Caco-2 (cell line): ENCODE results near the gene COMTD1. TPM values are rescaled to one million over a fixed set of nuclear protein-coding genes. Genes with fewer than 3 reads are reported as not detected.

Experiments
- BruUV-seq: library from RNA; stranded (reverse); fragments of 400-500 nt; replicated peaks from 2 replicates; lab custom pipeline; 2021; lab: Mats Ljungman, UMichigan
- CTCF ChIA-PET: fragments of 300-600 bp; sonication (Branson Sonifier 250); formaldehyde crosslinking; loops from one replicate; lab custom pipeline; 2022; ENCODE audit warnings: antibody characterized with exemption; lab: Charles Lee
- POLR2A ChIA-PET: fragments of 300-600 bp; sonication (Branson Sonifier 250); formaldehyde crosslinking; loops from one replicate; lab custom pipeline; 2022; ENCODE audit warnings: antibody characterized with exemption; lab: Charles Lee
- DNase-seq, 2 experiments: peaks; one replicate each; pipeline versions ENCODE4 v3.0.0 to v3.0.0-alpha.2; 2020 to 2022
- H3K27me3 ChIP-seq: replicated peaks from 2 replicates; pipeline ENCODE4 v1.6.0; 2011; ENCODE audit warnings: low read length; ENCODE audit not compliant: control insufficient read depth, insufficient read depth
- H3K36me3 ChIP-seq: 2 replicates; pipeline ENCODE4 v1.5.1; 2011; ENCODE audit warnings: low read length; ENCODE audit not compliant: control insufficient read depth, insufficient read depth
- H3K4me1 ChIP-seq: fragments of 250-450 bp; sonication (Bioruptor Pico); 2 replicates; pipeline ENCODE4 v1.5.1; 2020; ENCODE audit warnings: mild to moderate bottlenecking
- H3K4me3 ChIP-seq: 2 replicates; pipeline ENCODE4 v1.5.1; 2011; ENCODE audit warnings: low read depth, mild to moderate bottlenecking, control low read depth, low read length
- H3K9me3 ChIP-seq: fragments of 250-450 bp; sonication (Bioruptor Pico); 2 replicates; pipeline ENCODE4 v1.5.1; 2020; ENCODE audit warnings: mild to moderate bottlenecking, moderate library complexity
- H3K27ac Mint-ChIP-seq: one replicate; pipeline ENCODE4 v1.8.0; 2022; ENCODE audit warnings: mixed read lengths; ENCODE audit not compliant: unreplicated experiment
- H3K27me3 Mint-ChIP-seq: one replicate; pipeline ENCODE4 v1.8.0; 2022; ENCODE audit warnings: mixed read lengths; ENCODE audit not compliant: insufficient read depth, unreplicated experiment
- H3K36me3 Mint-ChIP-seq: one replicate; pipeline ENCODE4 v1.8.0; 2022; ENCODE audit warnings: mild to moderate bottlenecking, mixed read lengths; ENCODE audit not compliant: insufficient read depth, unreplicated experiment
- H3K4me1 Mint-ChIP-seq: one replicate; pipeline ENCODE4 v1.8.0; 2022; ENCODE audit warnings: low read depth, mixed read lengths; ENCODE audit not compliant: unreplicated experiment
- H3K4me3 Mint-ChIP-seq: one replicate; pipeline ENCODE4 v1.8.0; 2022; ENCODE audit warnings: mild to moderate bottlenecking, moderate library complexity, mixed read lengths; ENCODE audit not compliant: unreplicated experiment
- H3K9me3 Mint-ChIP-seq: one replicate; pipeline ENCODE4 v1.8.0; 2022; ENCODE audit warnings: mixed read lengths; ENCODE audit not compliant: unreplicated experiment
- intact Hi-C: fragments of 100-400 bp; cut with micrococcal nuclease; formaldehyde crosslinking; loops from one replicate; pipeline ENCODE4 v1.10.0; 2022; ENCODE audit not compliant: unreplicated experiment
- total RNA-seq: library from RNA; stranded (reverse); gene quantifications from 2 replicates; pipeline ENCODE4 v1.2.3, GENCODE V29; 2022
- TF ChIP-seq, protein P1 (sequence below), 2 experiments: fragments of 200-600 bp in 1 of 2; IDR thresholded peaks; 1 replicate in 1 of 2; 2 replicates in 1 of 2; pipeline versions ENCODE4 v1.5.1 to v1.8.0; 2011 to 2022; ENCODE audit warnings: antibody characterized with exemption in 1 of 2, control low read depth in 1 of 2, inconsistent platforms in 1 of 2, low read depth in 1 of 2, low read length in 1 of 2, mild to moderate bottlenecking in 1 of 2, moderate library complexity in 1 of 2; ENCODE audit not compliant: insufficient read depth in 1 of 2, severe bottlenecking in 1 of 2, unreplicated experiment in 1 of 2

Gene COMTD1
- total RNA-seq, 1 experiment from 2014 or later: 38.7 TPM

- Mint-ChIP-seq H3K4me1 (peaks cover 24% of the 10 kb centered on the region), H3K27me3 (no peaks in the 10 kb centered on the region), H3K27ac (peak overlapping the region; percentile 43), H3K36me3 (peaks cover 36% of the 10 kb centered on the region), H3K9me3 (no peaks in the 10 kb centered on the region), H3K4me3 (peak overlapping the region; percentile 85)
- DNase-seq: no peak
- H3K9me3 ChIP-seq: no peaks in the 10 kb centered on the region
- ChIA-PET CTCF (interaction anchor here (0.7 to 3.5 kb wide), 16 partner anchors 9 to 1067 kb away, joined by 3 to 108 read pairs (median 6); partner anchors contain the start of gene VDAC2), POLR2A (interaction anchor here (0.6 to 3.1 kb wide), 5 partner anchors 11 to 202 kb away, joined by 4 to 32 read pairs (median 5); partner anchors contain the start of gene VDAC2)
- intact Hi-C loops: loop anchor here (1.0 to 10.0 kb wide), 3 partner anchors 125 to 972 kb away; partner anchors contain the start of gene SAMD8
- peaks cover 41% of the 10 kb centered on the region for H3K4me1 ChIP-seq
- TF ChIP-seq, protein P1, sequence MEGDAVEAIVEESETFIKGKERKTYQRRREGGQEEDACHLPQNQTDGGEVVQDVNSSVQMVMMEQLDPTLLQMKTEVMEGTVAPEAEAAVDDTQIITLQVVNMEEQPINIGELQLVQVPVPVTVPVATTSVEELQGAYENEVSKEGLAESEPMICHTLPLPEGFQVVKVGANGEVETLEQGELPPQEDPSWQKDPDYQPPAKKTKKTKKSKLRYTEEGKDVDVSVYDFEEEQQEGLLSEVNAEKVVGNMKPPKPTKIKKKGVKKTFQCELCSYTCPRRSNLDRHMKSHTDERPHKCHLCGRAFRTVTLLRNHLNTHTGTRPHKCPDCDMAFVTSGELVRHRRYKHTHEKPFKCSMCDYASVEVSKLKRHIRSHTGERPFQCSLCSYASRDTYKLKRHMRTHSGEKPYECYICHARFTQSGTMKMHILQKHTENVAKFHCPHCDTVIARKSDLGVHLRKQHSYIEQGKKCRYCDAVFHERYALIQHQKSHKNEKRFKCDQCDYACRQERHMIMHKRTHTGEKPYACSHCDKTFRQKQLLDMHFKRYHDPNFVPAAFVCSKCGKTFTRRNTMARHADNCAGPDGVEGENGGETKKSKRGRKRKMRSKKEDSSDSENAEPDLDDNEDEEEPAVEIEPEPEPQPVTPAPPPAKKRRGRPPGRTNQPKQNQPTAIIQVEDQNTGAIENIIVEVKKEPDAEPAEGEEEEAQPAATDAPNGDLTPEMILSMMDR (IDR thresholded peaks at IDR 0.05; ENCODE audit: insufficient read depth in 1 of 2, low read depth in 1 of 2, low read length in 1 of 2, severe bottlenecking in 1 of 2, unreplicated experiment in 1 of 2): no peak
- H3K36me3 ChIP-seq: peaks cover 9% of the 10 kb centered on the region
- no peaks in the 10 kb centered on the region for H3K27me3 ChIP-seq
- TSS peak; percentile 42 for BruUV-seq
- no peak overlapping the region for H3K4me3 ChIP-seq
These were observed 545 bp upstream of the COMTD1 start for GRCh38 chr10:75236178-75236825.

GRCh38 chr10:75234683-75235374 lies 928 bp downstream of the COMTD1 start:
- Histone ChIP-seq H3K4me3 (peak overlapping the region; percentile 89), H3K4me1 (peaks cover 45% of the 10 kb centered on the region), H3K9me3 (no peaks in the 10 kb centered on the region), H3K27me3 (no peaks in the 10 kb centered on the region), H3K36me3 (peaks cover 9% of the 10 kb centered on the region)
- peak overlapping the region; percentile 34 for H3K27ac Mint-ChIP-seq
- BruUV-seq: no TSS peak
- POLR2A ChIA-PET: interaction anchor here (0.5 to 3.1 kb wide), 6 partner anchors 9 to 1978 kb away, joined by 3 to 32 read pairs (median 4); partner anchors contain the start of gene VDAC2
- intact Hi-C loops: loop anchor here (1.0 to 10.0 kb wide), 4 partner anchors 10 to 970 kb away; no protein-coding TSS in a partner anchor
- H3K4me3 Mint-ChIP-seq: peak overlapping the region; percentile 85
- H3K27me3 Mint-ChIP-seq: no peaks in the 10 kb centered on the region
- TF ChIP-seq, protein P1 (IDR thresholded peaks at IDR 0.05; ENCODE audit: insufficient read depth in 1 of 2, low read depth in 1 of 2, low read length in 1 of 2, severe bottlenecking in 1 of 2, unreplicated experiment in 1 of 2): peak in 1 of 2 experiments; percentile 28
- H3K4me1 Mint-ChIP-seq: peaks cover 36% of the 10 kb centered on the region
- no peaks in the 10 kb centered on the region for H3K9me3 Mint-ChIP-seq
- DNase-seq: peak in 1 of 2 experiments; percentile 68
- peaks cover 51% of the 10 kb centered on the region for H3K36me3 Mint-ChIP-seq
- CTCF ChIA-PET: interaction anchor here (0.6 to 3.5 kb wide), 17 partner anchors 9 to 992 kb away, joined by 3 to 108 read pairs (median 4); partner anchors contain the start of genes KAT6B and VDAC2
